Neural cell (in vitro differentiated cells): ENCODE measurements around the gene KCNAB1.

Experiments
- EZH2 ChIP-seq: fragments of 200-600, 300-800 bp; shearing (Covaris generic), sonication (generic); IDR thresholded peaks from 2 replicates; pipeline ENCODE4 v1.6.1; 2014; ENCODE audit warnings: antibody characterized with exemption, low read length, borderline replicate concordance, mild to moderate bottlenecking; ENCODE audit not compliant: insufficient read depth, poor library complexity, severe bottlenecking
- POLR2AphosphoS5 ChIP-seq: IDR thresholded peaks from 2 replicates; pipeline ENCODE4 v1.6.1; 2012
- RAD21 ChIP-seq: fragments of 450-650 bp; conservative IDR thresholded peaks from 2 replicates; pipeline ENCODE4 v1.6.1; 2014; ENCODE audit warnings: antibody characterized with exemption, mild to moderate bottlenecking, moderate library complexity
- SMC3 ChIP-seq: fragments of 450-650 bp; conservative IDR thresholded peaks from 2 replicates; pipeline ENCODE4 v1.6.1; 2014; ENCODE audit warnings: antibody characterized with exemption, mild to moderate bottlenecking, moderate library complexity; ENCODE audit not compliant: poor library complexity
- TAF1 ChIP-seq: IDR thresholded peaks from 2 replicates; pipeline ENCODE4 v1.6.1; 2012; ENCODE audit warnings: low read depth
- TF ChIP-seq, protein P1 (sequence below): fragments of 450-650 bp; IDR thresholded peaks from 2 replicates; pipeline ENCODE4 v1.5.1; 2014; ENCODE audit warnings: antibody characterized with exemption, mild to moderate bottlenecking, moderate library complexity; ENCODE audit not compliant: poor library complexity, severe bottlenecking

DNA sequence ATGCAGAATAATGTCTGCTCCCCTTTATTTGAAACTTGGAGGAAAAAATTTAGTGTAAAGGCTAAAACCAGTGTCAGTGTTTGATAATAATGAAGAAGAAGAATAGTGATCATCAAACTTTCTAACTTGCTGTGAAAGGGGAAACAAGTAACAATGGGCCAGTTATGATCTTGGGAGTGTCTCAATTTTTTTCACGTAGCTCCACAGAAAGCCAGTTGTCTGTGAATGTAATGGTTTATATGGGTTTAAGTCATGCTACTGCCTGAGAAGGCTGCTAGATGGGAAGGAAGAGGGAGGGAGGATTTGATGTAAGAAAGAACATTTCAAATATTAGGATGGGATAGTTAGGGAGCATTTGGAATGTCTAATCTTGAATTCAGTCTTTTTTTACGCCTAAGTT lies 455.7 kb downstream of the KCNAB1 start:
- TF ChIP-seq, protein P1, sequence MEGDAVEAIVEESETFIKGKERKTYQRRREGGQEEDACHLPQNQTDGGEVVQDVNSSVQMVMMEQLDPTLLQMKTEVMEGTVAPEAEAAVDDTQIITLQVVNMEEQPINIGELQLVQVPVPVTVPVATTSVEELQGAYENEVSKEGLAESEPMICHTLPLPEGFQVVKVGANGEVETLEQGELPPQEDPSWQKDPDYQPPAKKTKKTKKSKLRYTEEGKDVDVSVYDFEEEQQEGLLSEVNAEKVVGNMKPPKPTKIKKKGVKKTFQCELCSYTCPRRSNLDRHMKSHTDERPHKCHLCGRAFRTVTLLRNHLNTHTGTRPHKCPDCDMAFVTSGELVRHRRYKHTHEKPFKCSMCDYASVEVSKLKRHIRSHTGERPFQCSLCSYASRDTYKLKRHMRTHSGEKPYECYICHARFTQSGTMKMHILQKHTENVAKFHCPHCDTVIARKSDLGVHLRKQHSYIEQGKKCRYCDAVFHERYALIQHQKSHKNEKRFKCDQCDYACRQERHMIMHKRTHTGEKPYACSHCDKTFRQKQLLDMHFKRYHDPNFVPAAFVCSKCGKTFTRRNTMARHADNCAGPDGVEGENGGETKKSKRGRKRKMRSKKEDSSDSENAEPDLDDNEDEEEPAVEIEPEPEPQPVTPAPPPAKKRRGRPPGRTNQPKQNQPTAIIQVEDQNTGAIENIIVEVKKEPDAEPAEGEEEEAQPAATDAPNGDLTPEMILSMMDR, result no peak
- no peak for TF ChIP-seq POLR2AphosphoS5
- TF ChIP-seq EZH2, result no peak
- TF ChIP-seq TAF1, result no peak
- no peak for TF ChIP-seq SMC3
- TF ChIP-seq RAD21, result no peak
